ENCODE measurements around the gene PDE4A. TPM values are rescaled to one million over a fixed set of nuclear protein-coding genes. Genes with fewer than 3 reads are reported as not detected.
"Not testable (repeated sequence)": the region's sequence is repeated elsewhere in the genome, so short reads cannot be mapped to it uniquely, and the experiment has no call there.

Gene PDE4A
- total RNA-seq, 1 experiment from 2014 or later, result 0.42 TPM

DNA sequence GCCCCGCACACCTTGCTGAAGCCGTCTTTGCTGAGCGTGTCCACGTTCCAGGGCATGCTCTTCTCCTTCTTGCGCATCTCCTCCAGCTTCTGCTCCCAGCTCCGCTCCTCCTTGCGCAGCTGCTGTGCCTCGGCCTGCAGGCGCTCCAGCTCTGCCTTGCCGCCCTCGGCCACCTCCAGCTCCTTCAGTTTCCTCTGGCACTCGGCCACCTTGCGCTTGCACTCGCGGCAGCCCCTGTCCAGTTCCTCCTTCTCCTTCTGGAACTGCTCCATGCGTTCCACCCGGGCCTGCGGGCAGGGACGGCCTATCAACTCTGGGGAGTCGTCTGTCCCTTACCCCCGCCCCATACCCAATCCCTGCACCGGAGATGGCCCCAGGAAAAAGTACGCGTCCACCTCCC is 24.4 kb upstream of the PDE4A start:
- intact Hi-C loops (cut with micrococcal nuclease), result no loop called here
- H3K27ac Mint-ChIP-seq (ENCODE audit: low read depth, unreplicated experiment), result no peak overlapping the region
- TF ChIP-seq, protein P1, sequence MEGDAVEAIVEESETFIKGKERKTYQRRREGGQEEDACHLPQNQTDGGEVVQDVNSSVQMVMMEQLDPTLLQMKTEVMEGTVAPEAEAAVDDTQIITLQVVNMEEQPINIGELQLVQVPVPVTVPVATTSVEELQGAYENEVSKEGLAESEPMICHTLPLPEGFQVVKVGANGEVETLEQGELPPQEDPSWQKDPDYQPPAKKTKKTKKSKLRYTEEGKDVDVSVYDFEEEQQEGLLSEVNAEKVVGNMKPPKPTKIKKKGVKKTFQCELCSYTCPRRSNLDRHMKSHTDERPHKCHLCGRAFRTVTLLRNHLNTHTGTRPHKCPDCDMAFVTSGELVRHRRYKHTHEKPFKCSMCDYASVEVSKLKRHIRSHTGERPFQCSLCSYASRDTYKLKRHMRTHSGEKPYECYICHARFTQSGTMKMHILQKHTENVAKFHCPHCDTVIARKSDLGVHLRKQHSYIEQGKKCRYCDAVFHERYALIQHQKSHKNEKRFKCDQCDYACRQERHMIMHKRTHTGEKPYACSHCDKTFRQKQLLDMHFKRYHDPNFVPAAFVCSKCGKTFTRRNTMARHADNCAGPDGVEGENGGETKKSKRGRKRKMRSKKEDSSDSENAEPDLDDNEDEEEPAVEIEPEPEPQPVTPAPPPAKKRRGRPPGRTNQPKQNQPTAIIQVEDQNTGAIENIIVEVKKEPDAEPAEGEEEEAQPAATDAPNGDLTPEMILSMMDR (IDR thresholded peaks at IDR 0.05; ENCODE audit: unreplicated experiment), result no peak
- ChIA-PET POLR2A (interaction anchor here (0.6 kb wide), 1 partner anchor 104 kb away, joined by 4 read pairs; no protein-coding TSS in a partner anchor), CTCF (interaction anchor here (0.6 to 6.4 kb wide), 4 partner anchors 10 to 306 kb away, joined by 3 to 103 read pairs (median 3); partner anchors contain the start of gene ICAM1)
- no peak for DNase-seq (ENCODE audit: unreplicated experiment)
- no peak overlapping the region for H3K4me3 Mint-ChIP-seq (ENCODE audit: unreplicated experiment)
- H3K9me3 Mint-ChIP-seq (ENCODE audit: unreplicated experiment), result no peaks in the 10 kb centered on the region
- H3K27me3 Mint-ChIP-seq (ENCODE audit: insufficient read depth, unreplicated experiment), result no peaks in the 10 kb centered on the region
- H3K36me3 Mint-ChIP-seq (ENCODE audit: insufficient read depth, unreplicated experiment), result peaks cover 82% of the 10 kb centered on the region
- BruUV-seq (replicated peaks), result no TSS peak
- peaks cover 11% of the 10 kb centered on the region for H3K4me1 Mint-ChIP-seq (ENCODE audit: insufficient read depth, unreplicated experiment)

DNA sequence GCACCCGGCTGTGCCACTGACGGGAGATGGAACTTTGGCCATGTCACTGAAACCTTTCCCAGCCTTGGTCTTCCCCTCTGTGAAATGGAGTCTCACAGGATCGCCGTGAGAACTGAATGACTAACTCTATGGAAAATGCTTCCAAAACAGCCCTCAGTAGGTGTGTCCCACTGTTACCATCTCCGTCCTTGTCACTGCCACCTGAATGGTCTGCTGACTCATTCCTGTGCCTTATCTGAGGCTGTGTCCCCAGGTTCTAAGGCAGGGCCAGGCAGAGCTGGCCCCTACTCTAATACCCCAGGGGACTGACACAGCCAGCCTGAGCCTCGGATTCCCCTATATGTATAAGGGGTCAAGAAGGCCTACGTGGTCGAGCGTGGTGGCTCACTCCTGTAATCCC is 21.5 kb upstream of the PDE4A start:
- no TSS peak for BruUV-seq (replicated peaks)

DNA sequence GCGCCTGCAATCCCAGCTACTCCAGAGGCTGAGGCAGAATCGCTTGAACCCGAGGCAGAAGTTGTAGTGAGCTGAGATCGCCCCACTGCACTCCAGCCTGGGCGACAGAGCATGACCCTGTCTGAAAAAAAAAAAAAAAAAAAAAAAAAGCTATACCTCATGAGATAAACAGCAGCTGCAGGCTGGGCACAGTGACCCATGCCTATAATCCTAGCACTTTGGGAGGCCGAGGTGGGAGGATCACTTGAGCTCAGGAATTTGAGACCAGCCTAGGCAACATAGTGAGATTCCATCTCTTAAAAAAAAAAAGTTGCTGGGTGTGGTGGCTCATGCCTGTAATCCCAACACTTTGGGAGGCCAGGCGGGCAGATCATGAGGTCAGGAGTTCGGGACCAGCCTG is 21.0 kb upstream of the PDE4A start:
- BruUV-seq (replicated peaks); H3K4me3 Mint-ChIP-seq (ENCODE audit: unreplicated experiment); H3K27me3 Mint-ChIP-seq (ENCODE audit: insufficient read depth, unreplicated experiment); H3K27ac Mint-ChIP-seq (ENCODE audit: low read depth, unreplicated experiment); DNase-seq (ENCODE audit: unreplicated experiment); H3K9me3 Mint-ChIP-seq (ENCODE audit: unreplicated experiment); intact Hi-C loops (cut with micrococcal nuclease): not testable (repeated sequence)
- H3K36me3 Mint-ChIP-seq (ENCODE audit: insufficient read depth, unreplicated experiment), result peaks cover 60% of the 10 kb centered on the region
- CTCF ChIA-PET, result interaction anchor here (2.0 to 3.9 kb wide), 3 partner anchors 8 to 140 kb away, joined by 9 to 25 read pairs (median 21); no protein-coding TSS in a partner anchor
- peaks cover 13% of the 10 kb centered on the region for H3K4me1 Mint-ChIP-seq (ENCODE audit: insufficient read depth, unreplicated experiment)
- POLR2A ChIA-PET, result interaction anchor here (0.7 kb wide), 1 partner anchor 289 kb away, joined by 3 read pairs; no protein-coding TSS in a partner anchor

More for the DNA sequence above, 21.5 kb upstream of the PDE4A start:
- Mint-ChIP-seq H3K4me3 (ENCODE audit: unreplicated experiment) (no peak overlapping the region), H3K9me3 (ENCODE audit: unreplicated experiment) (no peaks in the 10 kb centered on the region), H3K36me3 (ENCODE audit: insufficient read depth, unreplicated experiment) (peaks cover 65% of the 10 kb centered on the region), H3K27me3 (ENCODE audit: insufficient read depth, unreplicated experiment) (no peaks in the 10 kb centered on the region), H3K27ac (ENCODE audit: low read depth, unreplicated experiment) (no peak overlapping the region), H3K4me1 (ENCODE audit: insufficient read depth, unreplicated experiment) (peaks cover 13% of the 10 kb centered on the region)
- ChIA-PET POLR2A (no interaction called here), CTCF (interaction anchor here (1.5 to 3.9 kb wide), 4 partner anchors 7 to 140 kb away, joined by 5 to 25 read pairs (median 7); partner anchors contain the start of gene ICAM4)
- TF ChIP-seq, protein P1 (IDR thresholded peaks at IDR 0.05; ENCODE audit: unreplicated experiment), result no peak
- intact Hi-C loops (cut with micrococcal nuclease), result no loop called here
- DNase-seq (ENCODE audit: unreplicated experiment), result no peak

DNA sequence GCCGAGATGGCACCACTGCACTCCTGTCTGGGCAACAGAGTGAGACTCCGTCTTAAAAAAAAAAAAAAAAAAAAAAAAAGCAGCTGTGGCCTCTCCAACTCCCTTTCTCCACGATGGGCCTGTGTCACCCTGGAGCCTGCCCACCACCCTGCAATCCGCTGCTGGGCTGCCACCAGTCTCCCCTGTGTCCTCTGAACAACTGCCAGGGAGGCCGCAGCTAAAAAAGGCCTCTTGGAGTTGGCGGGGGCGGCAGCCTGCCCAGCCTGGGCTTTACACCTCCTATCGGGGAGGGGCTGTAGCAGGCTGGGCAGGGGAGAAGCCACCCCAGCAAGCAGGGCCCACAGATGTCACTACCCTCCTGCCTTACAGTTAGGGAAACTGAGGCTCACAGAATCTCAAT is 20.5 kb upstream of the PDE4A start:
- no TSS peak for BruUV-seq (replicated peaks)
- Mint-ChIP-seq H3K4me1 (ENCODE audit: insufficient read depth, unreplicated experiment) (peaks cover 13% of the 10 kb centered on the region), H3K27ac (ENCODE audit: low read depth, unreplicated experiment) (no peak overlapping the region), H3K4me3 (ENCODE audit: unreplicated experiment) (no peak overlapping the region), H3K9me3 (ENCODE audit: unreplicated experiment) (no peaks in the 10 kb centered on the region), H3K36me3 (ENCODE audit: insufficient read depth, unreplicated experiment) (peaks cover 58% of the 10 kb centered on the region), H3K27me3 (ENCODE audit: insufficient read depth, unreplicated experiment) (no peaks in the 10 kb centered on the region)
- DNase-seq (ENCODE audit: unreplicated experiment), result no peak
- TF ChIP-seq, protein P1 (IDR thresholded peaks at IDR 0.05; ENCODE audit: unreplicated experiment), result no peak
- CTCF ChIA-PET, result interaction anchor here (0.7 to 3.9 kb wide), 5 partner anchors 8 to 141 kb away, joined by 4 to 25 read pairs (median 9); partner anchors contain the start of gene ICAM1
- intact Hi-C loops (cut with micrococcal nuclease), result loop anchor here (5.0 kb wide), 1 partner anchor 172 kb away; no protein-coding TSS in a partner anchor
- POLR2A ChIA-PET, result interaction anchor here (0.7 kb wide), 2 partner anchors 115 to 289 kb away, joined by 3 to 4 read pairs; no protein-coding TSS in a partner anchor
